GM18502 (cell line): ENCODE data around the gene PTPRA.
"Not testable (repeated sequence)": the region's sequence is repeated elsewhere in the genome, so short reads cannot be mapped to it uniquely, and the experiment has no call there.

Experiments used
- ATAC-seq: cut with Tn5 transposase; IDR thresholded peaks from one replicate; pipeline ENCODE4 v1.9.1; 2021; ENCODE audit warnings: mild to moderate bottlenecking; ENCODE audit not compliant: unreplicated experiment, poor library complexity

Gene PTPRA

DNA sequence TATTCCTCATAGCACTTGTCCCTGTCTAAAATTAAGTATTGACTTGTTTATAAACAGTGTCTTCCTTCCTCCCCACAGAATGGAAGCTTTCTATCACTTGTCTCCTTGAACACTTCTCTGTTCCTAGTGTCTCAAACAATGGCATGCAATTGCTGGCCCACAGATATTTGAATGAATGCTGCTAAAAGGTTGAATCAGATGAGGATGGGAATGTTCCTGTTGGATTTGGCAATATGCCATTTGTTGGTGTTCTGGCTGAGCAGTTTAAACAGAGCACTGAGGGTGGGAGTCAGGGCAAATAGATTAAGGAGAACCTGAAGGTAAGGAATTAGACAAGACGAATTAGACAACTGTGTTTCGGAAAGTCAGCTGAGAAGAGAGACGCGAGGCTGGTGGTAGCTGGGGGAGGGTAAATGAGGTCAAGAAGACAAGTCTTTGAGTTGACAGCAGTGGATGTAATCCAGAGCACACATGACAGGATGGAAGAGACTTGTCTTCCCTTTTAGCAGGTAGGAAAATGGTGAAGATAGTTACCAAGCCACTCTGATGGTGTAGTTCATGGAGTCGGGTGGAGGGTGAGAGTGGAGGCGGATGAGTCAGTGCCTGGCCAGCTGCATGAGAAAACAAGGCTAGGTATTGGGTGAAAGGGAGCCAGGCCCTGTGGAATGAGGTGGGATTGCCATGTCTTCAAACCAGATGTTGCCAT is 111.8 kb downstream of the PTPRA start:
- no peak for ATAC-seq

DNA sequence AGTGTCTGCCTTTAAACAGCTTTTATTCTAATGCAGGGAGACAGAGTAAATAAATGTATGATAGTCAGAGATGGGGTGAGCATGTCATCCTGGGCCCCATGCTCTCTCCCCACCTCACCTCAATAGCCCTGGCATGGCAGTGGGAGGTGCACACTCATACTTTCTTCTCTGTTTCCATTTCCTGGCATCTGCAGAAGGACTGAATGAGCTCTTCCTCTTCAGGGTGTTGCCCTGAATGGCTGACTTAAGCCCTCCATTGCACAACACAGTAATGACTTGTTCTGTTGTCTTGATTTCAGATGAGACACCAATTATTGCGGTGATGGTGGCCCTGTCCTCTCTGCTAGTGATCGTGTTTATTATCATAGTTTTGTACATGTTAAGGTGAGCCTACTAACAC is 113.2 kb downstream of the PTPRA start:
- ATAC-seq, result no peak

DNA sequence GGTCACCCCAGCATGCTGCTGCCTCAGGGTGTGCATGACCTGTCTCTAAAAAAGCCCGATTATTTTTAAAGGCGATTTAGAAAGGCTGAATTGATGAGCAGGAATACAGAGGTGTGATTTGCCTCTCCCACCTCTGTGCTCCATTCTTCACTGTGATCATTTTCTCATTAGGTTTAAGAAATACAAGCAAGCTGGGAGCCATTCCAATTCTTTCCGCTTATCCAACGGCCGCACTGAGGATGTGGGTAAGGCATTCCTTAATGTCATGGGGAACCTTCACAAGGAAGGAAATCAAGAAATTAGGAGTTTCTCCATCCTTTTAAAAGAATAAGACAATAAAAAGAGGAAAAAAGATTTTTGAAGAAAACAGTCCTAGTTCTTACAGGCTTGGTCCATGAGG is 114.6 kb downstream of the PTPRA start:
- no peak for ATAC-seq

DNA sequence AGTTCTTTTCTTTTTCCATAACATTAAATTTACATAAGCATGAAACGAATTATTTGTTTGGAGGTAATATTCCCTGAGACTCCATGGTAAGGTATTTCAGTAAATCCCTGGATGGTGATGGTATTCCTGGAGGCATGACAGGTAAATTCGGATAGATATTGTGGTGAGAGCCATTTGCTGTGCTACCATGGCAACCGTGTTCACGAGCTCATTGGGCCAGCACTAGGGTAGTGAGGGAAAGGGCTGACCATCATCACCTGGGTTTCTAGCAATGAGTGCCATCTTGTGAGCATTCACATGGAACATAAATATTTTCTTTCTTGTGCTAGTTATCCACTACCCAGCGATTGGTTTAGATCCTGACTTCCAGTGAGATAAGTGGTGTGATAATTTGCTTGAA is 118.3 kb downstream of the PTPRA start:
- ATAC-seq, result no peak

DNA sequence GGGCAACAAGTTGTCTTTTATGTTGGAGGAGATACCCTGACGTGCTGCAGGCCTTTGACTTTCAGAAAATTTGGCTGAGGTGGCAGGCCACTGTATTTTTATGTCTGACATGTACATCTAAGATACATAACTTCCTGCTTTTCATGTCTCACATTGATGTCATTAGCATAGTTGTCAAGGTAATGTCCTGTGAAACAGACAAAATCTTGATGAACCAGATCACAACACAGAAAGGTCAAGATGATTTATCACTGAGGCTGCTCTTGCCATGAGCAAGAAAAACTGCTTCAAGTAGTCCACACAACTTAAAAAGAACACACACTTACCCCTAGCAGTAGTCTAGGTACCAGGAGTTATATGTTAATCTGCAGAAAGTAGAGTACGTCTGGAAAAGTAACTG is 120.0 kb downstream of the PTPRA start:
- no peak for ATAC-seq

DNA sequence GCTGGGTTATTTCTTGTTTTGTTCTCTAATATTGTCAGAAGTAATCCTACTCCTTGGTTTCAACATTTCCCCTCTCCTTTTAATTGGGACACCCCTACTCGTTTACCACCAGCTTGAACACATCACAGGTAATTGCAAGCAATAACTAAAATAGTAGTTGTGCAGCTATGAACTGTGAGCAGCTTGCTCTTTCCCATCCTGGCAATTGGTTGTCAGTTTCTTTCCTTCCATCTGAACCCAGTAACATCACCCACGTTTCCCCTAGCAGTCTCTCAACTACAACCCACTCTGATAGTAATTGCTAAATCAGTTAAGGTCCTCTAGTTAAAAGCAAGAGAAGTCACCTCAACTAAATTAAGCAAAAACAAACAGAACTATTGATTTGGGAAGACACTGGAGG is 122.5 kb downstream of the PTPRA start:
- ATAC-seq, result no peak

DNA sequence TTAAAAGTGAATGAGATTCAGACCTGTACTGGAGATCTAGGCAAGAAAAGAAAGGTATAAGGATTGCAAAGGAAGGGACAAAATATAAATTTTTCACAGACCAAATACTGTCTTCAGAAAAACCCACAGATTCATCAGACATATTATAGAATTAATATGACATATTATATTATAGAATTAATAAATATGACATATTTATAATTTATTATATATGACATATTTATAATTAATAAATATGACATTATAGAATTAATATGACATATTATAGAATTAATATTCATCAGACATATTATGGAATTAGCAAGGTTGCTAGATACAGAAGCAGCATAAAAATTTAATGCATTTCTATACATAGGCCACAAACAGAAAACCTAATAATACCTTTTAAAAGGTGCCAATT is 125.4 kb downstream of the PTPRA start:
- no peak for ATAC-seq

DNA sequence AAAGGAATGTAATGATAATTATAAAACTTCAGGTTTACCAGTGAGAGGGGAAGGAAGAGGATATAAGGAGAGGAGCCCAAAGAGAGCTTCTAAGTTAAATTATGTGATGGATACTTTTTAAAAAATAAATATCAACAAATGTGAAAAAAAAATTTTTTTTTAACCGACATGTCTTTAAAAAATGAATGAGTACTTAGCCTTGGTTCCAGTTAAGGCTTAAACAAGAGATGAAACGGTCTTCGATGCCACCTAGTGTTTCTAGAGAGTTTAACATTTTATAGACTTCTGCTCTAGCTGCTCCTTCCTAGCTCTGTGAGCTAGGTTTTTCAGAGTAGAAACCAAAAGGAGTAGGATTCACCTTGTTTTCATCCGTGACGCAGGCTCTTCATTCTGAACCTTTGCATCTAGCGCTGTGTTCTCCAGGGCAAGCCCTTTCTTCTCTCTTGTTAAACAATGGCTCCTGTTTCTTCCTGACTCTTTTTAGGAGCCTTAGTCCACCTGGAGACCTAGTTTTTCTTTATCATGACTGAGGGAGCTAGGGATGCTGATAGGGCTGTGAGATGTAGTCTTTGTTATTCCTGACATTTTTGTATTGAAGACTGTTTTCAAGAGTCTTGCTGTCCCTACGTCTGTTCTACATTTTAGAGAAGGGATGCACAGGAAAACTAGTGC is 127.7 kb downstream of the PTPRA start:
- no peak for ATAC-seq

DNA sequence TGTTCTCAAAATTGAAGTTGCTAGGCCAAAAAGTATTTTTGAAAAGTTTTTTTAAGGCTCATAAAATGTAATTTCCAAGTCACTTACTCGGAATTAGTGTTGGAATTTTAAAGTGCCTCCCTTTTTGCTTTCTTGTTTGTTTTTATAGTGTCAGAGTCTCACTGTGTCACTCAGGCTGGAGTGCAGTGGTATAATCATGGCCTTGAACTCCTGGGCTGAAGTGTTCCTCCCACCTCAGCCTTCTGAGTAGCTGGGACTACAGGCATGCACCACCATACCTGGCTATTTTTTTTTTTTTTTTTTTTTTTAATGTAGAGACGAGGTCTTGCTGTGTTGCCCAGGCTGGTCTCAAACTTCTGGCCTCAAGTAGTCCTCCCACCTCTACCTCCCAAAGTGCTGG is 130.1 kb downstream of the PTPRA start:
- ATAC-seq, result no peak

DNA sequence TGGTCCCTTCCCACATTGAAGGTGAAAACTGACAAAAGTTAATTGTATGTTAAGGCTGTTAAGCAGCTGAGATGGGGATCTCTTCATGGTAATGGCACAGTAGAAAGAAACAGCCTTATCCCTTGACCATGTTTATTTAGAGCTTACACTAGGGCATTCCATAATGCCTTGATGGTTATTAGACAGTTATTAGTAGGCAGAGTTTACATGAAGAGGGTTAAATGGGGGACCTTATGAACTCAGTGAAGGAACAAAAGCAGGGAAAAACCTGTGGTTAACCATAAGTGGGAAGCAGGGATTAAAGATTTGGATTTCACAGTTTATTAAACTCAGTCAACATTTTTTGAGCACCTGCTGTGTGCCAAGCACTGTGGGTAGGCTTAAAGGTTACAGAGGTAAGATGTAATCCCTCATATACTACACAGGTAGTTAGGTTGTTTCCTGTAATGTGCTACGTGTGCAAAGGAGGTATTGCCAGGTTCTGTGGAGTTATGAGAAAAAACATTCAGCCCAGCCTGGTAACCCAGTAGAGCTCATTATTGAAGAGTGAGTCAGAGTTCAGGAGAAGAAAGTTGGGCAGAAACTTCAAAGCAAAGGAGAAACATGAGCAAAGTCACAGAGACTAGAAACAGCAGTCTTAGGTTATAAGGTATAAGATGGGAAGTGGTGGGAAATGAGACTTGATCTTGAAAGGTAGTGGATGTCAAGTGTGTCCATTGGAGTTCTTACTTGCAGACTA is 137.9 kb downstream of the PTPRA start:
- no peak for ATAC-seq

DNA sequence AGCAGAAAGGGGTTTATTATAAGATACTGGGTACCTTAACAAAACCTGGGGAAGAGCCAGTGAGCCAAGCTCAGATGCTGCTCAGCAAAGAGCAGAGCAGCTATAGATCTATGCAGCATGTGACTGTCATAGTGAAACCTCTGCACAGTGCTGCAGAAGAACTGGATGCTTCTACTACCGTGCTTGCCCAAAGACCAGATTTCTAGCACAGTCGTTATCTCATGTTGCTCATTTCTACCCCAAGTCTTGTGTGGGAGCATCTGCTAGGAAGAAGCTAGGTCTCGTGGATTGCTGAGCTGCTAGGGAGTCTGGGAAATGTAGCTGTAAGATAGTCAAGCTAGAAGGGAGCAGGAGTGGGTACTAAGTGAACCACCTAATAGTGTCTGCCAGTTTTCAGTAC is 138.5 kb downstream of the PTPRA start:
- ATAC-seq, result no peak

DNA sequence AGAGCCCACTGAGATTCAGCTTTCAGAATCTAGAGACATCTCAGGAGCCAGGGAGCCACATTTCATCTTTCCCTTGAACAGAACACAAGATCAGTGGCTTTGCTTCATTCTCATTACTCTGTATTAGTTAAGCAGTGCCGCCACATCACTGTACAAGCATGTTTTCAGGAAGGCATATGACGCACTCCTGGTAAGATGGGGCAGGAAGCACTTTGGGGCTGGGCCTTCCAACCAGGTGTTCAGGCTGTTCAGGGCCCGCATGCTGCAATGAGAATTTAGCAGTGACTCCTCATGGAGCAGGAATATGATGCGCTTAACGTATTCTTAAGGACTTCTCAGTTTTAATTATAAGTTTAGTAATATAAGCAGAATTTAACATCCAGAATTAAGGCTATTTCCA is 140.5 kb downstream of the PTPRA start:
- ATAC-seq, result no peak

DNA sequence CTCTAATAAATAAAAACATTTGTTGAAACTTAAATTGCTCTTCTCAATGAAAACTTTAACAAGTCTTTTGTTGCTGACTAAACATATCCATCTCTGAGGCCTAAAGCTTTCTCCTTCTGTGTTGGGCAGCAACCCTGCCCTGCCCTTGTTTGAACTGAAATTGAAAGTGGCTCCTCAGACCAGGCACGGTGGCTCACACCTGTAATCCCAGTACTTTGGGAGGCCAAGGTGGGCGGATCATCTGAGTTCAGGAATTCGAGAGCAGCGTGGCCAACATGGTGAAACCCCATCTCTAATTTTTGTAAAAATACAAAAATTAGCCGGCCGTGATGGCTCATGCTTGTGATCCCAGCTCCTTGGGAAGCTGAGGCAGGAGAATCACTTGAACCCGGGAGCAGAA is 140.9 kb downstream of the PTPRA start:
- no peak for ATAC-seq

DNA sequence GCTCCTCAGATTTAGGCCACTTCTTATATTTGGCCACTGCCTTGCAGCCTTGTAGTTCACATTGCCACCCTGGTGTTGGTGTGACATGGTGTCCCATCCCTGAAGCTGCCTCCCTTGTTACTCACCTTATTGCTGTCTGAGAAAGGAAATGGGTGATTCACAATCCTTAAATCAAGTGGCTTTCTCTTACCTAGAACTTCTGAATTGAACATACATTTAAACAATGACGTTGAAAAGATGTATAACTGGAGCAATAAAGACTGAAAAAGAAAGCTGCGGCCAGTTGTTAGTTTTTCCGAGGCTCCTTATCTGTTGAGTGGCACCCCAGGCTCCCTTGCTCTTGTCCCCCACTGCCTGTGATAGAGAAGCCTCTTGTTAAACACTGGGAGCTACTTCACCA is 141.4 kb downstream of the PTPRA start:
- no peak for ATAC-seq

DNA sequence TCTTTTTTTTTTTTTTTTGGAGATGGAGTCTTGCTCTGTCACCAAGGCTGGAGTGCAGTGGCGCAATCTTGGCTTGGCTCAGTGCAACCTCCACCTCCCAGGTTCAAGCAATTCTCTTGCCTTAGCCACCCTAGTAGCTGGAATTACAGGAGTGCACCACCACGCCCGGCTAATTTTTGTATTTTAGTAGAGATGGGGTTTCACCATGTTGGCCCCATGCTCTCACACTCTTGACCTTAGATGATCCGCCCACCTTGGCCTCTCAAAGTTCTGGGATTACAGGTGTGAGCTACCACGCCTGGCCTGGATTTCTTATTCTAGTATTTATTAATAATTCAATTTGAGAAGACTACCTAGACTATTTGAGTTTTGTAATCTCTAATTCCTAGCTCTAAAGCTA is 142.0 kb downstream of the PTPRA start:
- ATAC-seq, result not testable (repeated sequence)

DNA sequence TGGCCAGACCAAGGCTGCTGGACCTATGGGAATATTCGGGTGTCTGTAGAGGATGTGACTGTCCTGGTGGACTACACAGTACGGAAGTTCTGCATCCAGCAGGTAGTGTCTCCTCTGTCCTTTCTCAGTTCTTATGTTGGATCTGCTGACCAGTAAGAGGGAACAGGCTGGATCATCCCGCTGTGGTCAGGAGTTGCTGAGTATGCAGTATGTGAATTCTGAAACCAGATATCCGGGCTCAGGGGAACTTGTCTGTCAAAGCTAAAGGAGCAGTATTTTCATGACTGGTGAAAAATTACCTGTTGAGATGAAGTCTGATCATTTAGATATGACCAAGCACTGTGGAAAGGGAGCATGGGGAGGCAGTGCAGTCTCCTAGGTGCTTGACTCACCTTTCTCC is 148.0 kb downstream of the PTPRA start:
- no peak for ATAC-seq

DNA sequence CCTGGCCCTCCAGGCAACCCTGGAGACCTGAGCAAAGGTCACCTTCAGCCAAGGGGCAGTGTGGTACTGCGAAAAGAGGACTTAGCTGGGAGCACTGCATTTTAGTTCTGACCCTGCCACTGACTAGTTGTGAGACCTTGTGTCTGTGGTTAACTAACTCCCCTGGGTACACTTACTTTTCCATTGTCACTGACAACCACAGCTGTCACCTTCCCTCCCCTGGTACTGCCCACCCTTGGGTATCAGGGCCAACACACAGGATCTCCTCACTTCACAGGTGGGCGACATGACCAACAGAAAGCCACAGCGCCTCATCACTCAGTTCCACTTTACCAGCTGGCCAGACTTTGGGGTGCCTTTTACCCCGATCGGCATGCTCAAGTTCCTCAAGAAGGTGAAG is 148.5 kb downstream of the PTPRA start:
- no peak for ATAC-seq

DNA sequence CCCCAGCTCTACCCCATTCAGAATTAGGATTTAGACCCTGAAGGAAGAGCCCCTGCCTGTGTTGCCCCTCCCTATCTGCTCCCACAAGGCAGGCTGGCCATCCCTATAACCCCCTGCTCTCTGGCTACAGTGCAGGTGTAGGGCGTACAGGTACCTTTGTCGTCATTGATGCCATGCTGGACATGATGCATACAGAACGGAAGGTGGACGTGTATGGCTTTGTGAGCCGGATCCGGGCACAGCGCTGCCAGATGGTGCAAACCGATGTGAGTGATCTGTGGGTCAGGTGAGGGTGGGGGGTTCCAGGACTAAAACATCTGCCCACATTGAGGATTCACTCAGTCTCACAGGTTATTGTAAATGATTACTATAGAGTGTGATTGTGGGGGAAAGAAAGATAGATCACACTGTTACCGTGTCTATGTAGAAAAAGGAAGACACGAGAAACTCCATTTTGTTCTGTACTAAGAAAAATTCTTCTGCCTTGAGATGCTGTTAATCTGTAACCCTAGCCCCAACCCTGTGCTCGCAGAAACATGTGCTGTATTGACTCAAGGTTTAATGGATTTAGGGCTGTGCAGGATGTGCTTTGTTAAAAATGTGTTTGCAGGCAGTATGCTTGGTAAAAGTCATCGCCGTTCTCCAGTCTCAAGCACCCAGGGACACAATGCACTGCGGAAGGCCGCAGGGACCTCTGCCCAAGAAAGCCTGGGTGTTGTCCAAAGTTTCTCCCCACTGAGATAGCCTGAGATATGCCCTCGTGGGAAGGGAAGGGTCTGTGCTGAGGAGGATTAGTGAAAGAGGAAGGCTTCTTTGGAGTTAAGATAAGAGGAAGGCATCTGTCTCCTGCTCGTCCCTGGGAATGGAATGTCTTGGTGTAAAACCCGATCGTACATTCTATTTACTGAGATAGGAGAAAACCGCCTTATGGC is 149.5 kb downstream of the PTPRA start:
- ATAC-seq, result not testable (repeated sequence)

DNA sequence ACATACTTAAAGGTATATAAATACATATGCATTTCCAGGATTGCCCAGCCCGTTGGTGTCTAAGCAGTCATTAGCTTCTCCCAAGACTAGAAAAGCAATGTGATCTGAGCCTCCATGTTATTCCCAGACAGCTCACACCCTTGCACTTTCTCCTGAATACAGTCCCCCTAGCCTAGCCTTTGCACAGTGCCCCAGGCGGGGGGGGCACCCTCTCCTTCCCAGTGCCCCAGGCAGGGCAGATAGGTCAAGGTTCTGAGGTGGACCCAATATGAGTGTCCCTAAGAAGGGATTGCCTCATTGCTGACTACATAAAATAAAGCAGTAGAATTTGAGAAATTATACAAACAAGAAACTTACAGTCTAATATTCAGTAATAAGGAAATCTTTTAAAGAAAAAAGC is 154.7 kb downstream of the PTPRA start:
- ATAC-seq, result no peak

DNA sequence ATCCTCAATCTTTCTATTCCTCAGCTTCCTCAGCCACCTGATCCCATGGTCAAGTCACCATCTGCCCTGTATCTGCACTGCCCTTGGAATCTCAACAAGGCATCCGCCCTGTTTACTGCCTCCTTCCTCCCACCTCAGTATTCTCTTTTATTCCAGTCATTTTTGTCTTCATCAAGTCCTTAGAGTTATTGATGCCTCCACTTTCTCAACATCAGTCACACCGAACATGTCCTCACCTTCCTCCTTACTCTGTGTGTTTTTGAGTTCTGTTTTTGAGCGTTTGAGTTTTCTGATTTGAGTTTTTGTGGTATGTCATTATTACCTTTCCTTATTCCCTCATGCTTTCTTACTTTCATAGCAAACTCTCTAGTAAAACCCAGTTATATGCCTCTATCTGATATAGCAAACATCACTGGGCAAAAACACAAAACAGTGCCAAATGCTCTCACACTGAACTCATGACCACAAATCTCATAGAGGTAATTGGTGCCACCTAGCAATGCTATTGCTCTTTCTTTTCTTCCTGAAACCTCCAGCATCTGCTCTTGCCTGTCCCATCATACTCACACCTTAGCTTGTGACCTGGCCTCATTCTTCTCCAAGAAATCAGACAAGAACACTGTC is 158.4 kb downstream of the PTPRA start:
- ATAC-seq, result no peak
